Smooth muscle cell (in vitro differentiated cells): ENCODE measurements around the gene ALDH1B1. TPM values are rescaled to one million over a fixed set of nuclear protein-coding genes. Genes with fewer than 3 reads are reported as not detected.

Experiments
- DNase-seq: peaks from one replicate; lab custom pipeline; 2025; ENCODE audit not compliant: unreplicated experiment; lab: John Stamatoyannopoulos, UW
- H2AFZ ChIP-seq: fragments of 200-600 bp; sonication (generic); 2 replicates; pipeline ENCODE4 v1.6.0; 2016; ENCODE audit warnings: antibody characterized with exemption, low read depth, mild to moderate bottlenecking
- H3F3A ChIP-seq: fragments of 200-600 bp; sonication (generic); 2 replicates; pipeline ENCODE4 v1.6.0; 2017; ENCODE audit warnings: antibody characterized with exemption, low read depth
- H3K27ac ChIP-seq: fragments of 200-600 bp; sonication (generic); 2 replicates; pipeline ENCODE4 v1.5.1; 2016; ENCODE audit warnings: low read depth, mild to moderate bottlenecking
- H3K27me3 ChIP-seq: fragments of 200-600 bp; sonication (generic); 2 replicates; pipeline ENCODE4 v1.6.1; 2016; ENCODE audit warnings: low read depth, mild to moderate bottlenecking
- H3K36me3 ChIP-seq: fragments of 200-600 bp; sonication (generic); 2 replicates; pipeline ENCODE4 v1.5.1; 2016; ENCODE audit warnings: low read depth
- H3K4me1 ChIP-seq: fragments of 200-600 bp; sonication (generic); 2 replicates; pipeline ENCODE4 v1.5.1; 2016; ENCODE audit warnings: low read depth
- H3K4me2 ChIP-seq: fragments of 200-600 bp; sonication (generic); 2 replicates; pipeline ENCODE4 v1.6.0; 2016; ENCODE audit warnings: mild to moderate bottlenecking
- H3K4me3 ChIP-seq: fragments of 200-600 bp; sonication (generic); 2 replicates; pipeline ENCODE4 v1.5.1; 2016; ENCODE audit warnings: mild to moderate bottlenecking
- H3K79me2 ChIP-seq: fragments of 200-600 bp; sonication (generic); 2 replicates; pipeline ENCODE4 v1.6.0; 2016; ENCODE audit warnings: low read depth, mild to moderate bottlenecking
- H3K9ac ChIP-seq: fragments of 200-600 bp; sonication (generic); 2 replicates; pipeline ENCODE4 v1.6.0; 2016; ENCODE audit warnings: low read depth
- H3K9me3 ChIP-seq: fragments of 200-600 bp; sonication (generic); replicated peaks from 2 replicates; pipeline ENCODE4 v1.5.1; 2016; ENCODE audit warnings: low read depth
- H4K20me1 ChIP-seq: fragments of 200-600 bp; sonication (generic); 2 replicates; pipeline ENCODE4 v1.6.0; 2016; ENCODE audit warnings: low read depth
- WGBS: methylation state at CpG from one replicate; pipeline ENCODE4 v1.1.7; 2016; ENCODE audit warnings: low lambda C conversion rate; 5-methylcytosine and 5-hydroxymethylcytosine counted together
- polyA plus RNA-seq: library from polyadenylated mRNA; unstranded; fragments of >200 nt; fragmentation: Nextera tagmentation; extraction: Ambion mirVana; gene quantifications from 2 replicates; pipeline ENCODE4 v1.2.1, GENCODE V29; 2016
- total RNA-seq: library from RNA; depleted of rRNA; stranded (reverse); fragments of >200 nt; gene quantifications from 2 replicates; pipeline ENCODE4 v1.2.3, GENCODE V29; 2014
- TF ChIP-seq, protein P1 (sequence below): fragments of 200-600 bp; sonication (generic); IDR thresholded peaks from 2 replicates; pipeline ENCODE4 v1.5.1; 2017; ENCODE audit warnings: borderline replicate concordance, mild to moderate bottlenecking, antibody characterized with exemption; ENCODE audit not compliant: insufficient read depth, poor library complexity, severe bottlenecking

Gene ALDH1B1
- total and polyA plus RNA-seq, 2 experiments from 2014 or later, result 25.3 to 31.9 TPM

DNA sequence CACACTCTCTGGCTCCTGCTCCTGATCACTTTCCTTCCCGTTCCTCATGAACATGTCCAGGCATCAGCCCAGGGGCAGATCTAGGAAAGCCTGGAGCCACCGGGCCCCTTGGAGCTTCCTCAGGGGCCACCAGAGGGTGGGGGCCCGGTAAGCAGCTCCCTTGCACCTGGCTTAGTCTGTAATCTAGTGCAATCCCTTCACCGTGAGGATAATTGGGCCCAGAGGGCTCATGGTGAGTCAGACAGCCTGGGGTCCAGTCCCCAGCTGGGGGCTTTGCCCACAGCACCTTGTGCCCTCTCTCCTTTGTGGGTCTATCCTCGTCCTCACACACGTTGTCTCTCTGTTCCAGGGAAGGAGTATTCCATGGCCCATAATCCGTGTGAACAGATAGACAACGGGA lies 10.4 kb upstream of the ALDH1B1 start:
- H3K79me2 ChIP-seq, result no peaks in the 10 kb centered on the region
- peaks cover 6% of the 10 kb centered on the region for H3K4me1 ChIP-seq
- H3K4me2 ChIP-seq, result no peak overlapping the region
- no peaks in the 10 kb centered on the region for H3K9me3 ChIP-seq
- H3F3A ChIP-seq, result no peaks in the 10 kb centered on the region
- H3K9ac ChIP-seq, result no peak overlapping the region
- H3K27ac ChIP-seq, result peak overlapping the region; percentile 67
- H3K36me3 ChIP-seq, result no peaks in the 10 kb centered on the region
- DNase-seq, result no peak
- TF ChIP-seq, protein P1, sequence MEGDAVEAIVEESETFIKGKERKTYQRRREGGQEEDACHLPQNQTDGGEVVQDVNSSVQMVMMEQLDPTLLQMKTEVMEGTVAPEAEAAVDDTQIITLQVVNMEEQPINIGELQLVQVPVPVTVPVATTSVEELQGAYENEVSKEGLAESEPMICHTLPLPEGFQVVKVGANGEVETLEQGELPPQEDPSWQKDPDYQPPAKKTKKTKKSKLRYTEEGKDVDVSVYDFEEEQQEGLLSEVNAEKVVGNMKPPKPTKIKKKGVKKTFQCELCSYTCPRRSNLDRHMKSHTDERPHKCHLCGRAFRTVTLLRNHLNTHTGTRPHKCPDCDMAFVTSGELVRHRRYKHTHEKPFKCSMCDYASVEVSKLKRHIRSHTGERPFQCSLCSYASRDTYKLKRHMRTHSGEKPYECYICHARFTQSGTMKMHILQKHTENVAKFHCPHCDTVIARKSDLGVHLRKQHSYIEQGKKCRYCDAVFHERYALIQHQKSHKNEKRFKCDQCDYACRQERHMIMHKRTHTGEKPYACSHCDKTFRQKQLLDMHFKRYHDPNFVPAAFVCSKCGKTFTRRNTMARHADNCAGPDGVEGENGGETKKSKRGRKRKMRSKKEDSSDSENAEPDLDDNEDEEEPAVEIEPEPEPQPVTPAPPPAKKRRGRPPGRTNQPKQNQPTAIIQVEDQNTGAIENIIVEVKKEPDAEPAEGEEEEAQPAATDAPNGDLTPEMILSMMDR, result no peak
- no peaks in the 10 kb centered on the region for H3K27me3 ChIP-seq
- H3K4me3 ChIP-seq, result no peak overlapping the region
- WGBS, result 84% methylated on average over 8 of the region's 8 CpGs
- no peak overlapping the region for H2AFZ ChIP-seq
- no peaks in the 10 kb centered on the region for H4K20me1 ChIP-seq

- 89% methylated on average over 3 of the region's 3 CpGs for WGBS
- no peak for DNase-seq
- Histone ChIP-seq H3F3A (peaks cover 9% of the 10 kb centered on the region), H3K9ac (no peak overlapping the region), H3K27me3 (no peaks in the 10 kb centered on the region), H3K4me1 (peaks cover 6% of the 10 kb centered on the region), H3K79me2 (no peaks in the 10 kb centered on the region), H3K27ac (no peak overlapping the region), H3K4me3 (no peak overlapping the region), H4K20me1 (no peaks in the 10 kb centered on the region), H3K9me3 (no peaks in the 10 kb centered on the region), H2AFZ (no peak overlapping the region), H3K36me3 (no peaks in the 10 kb centered on the region), H3K4me2 (no peak overlapping the region)
- TF ChIP-seq, protein P1, result no peak
Observed at GRCh38 chr9:38384990-38385848, 7.3 kb upstream of the ALDH1B1 start.

DNA sequence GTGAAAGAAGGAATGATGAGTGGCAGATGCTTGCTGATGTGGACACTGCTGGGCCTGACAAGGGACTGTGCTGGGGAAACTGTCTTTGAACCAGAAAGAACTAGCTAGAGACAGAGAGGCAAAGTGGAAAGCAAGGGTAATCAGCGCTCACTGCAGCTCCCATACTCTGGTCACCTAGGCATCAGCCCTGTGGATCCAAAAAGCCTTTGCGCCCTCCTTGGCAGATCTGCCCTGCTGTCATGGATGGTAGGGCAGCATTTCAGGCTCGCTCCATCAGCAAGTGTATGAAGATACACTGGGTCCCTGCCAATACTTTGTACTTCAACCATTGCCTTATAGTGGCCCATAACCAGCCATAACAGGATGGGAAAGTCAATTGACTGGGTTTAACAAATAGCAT lies 6.6 kb upstream of the ALDH1B1 start:
- no peak overlapping the region for H3K27ac ChIP-seq
- H3K4me1 ChIP-seq, result peaks cover 6% of the 10 kb centered on the region
- H3F3A ChIP-seq, result peaks cover 9% of the 10 kb centered on the region
- DNase-seq, result no peak
- H2AFZ ChIP-seq, result no peak overlapping the region
- TF ChIP-seq, protein P1, result no peak
- no peaks in the 10 kb centered on the region for H3K79me2 ChIP-seq
- H3K4me3 ChIP-seq, result no peak overlapping the region
- no peaks in the 10 kb centered on the region for H3K9me3 ChIP-seq
- no peaks in the 10 kb centered on the region for H3K27me3 ChIP-seq
- H4K20me1 ChIP-seq, result no peaks in the 10 kb centered on the region
- H3K36me3 ChIP-seq, result no peaks in the 10 kb centered on the region
- no peak overlapping the region for H3K9ac ChIP-seq
- 95% methylated on average over 3 of the region's 3 CpGs for WGBS
- H3K4me2 ChIP-seq, result no peak overlapping the region
